Hepatocyte (in vitro differentiated cells): Measurements from ENCODE around the gene TRAF2. TPM values are rescaled to one million over a fixed set of nuclear protein-coding genes. Genes with fewer than 3 reads are reported as not detected.

Source experiments
- DNase-seq: peaks from one replicate; pipeline ENCODE4 v3.0.0-alpha.2; 2016; ENCODE audit warnings: low spot score
- H2AFZ ChIP-seq: fragments of 200-600 bp; sonication (generic); 2 replicates; pipeline ENCODE4 v1.6.0; 2016; ENCODE audit warnings: antibody characterized with exemption, mild to moderate bottlenecking
- H3K27ac ChIP-seq: fragments of 200-600 bp; sonication (generic); 2 replicates; pipeline ENCODE4 v1.5.1; 2016; ENCODE audit warnings: mild to moderate bottlenecking
- H3K27me3 ChIP-seq: fragments of 200-600 bp; sonication (generic); 2 replicates; pipeline ENCODE4 v1.6.1; 2016
- H3K36me3 ChIP-seq: fragments of 200-600 bp; sonication (generic); replicated peaks from 2 replicates; pipeline ENCODE4 v1.5.1; 2016; ENCODE audit warnings: low read depth; ENCODE audit not compliant: insufficient read depth
- H3K4me1 ChIP-seq: fragments of 200-600 bp; sonication (generic); 2 replicates; pipeline ENCODE4 v1.5.1; 2016; ENCODE audit warnings: mild to moderate bottlenecking, moderate library complexity; ENCODE audit not compliant: insufficient read depth
- H3K4me2 ChIP-seq: fragments of 200-600 bp; sonication (generic); 2 replicates; pipeline ENCODE4 v1.6.0; 2016
- H3K4me3 ChIP-seq: fragments of 200-600 bp; sonication (generic); 2 replicates; pipeline ENCODE4 v1.5.1; 2016; ENCODE audit warnings: mild to moderate bottlenecking
- H3K79me2 ChIP-seq: fragments of 200-600 bp; sonication (generic); 2 replicates; pipeline ENCODE4 v1.6.0; 2017; ENCODE audit warnings: mild to moderate bottlenecking
- H3K9me2 ChIP-seq: fragments of 200-600 bp; sonication (generic); replicated peaks from 2 replicates; pipeline ENCODE4 v1.6.0; 2017; ENCODE audit warnings: mild to moderate bottlenecking; ENCODE audit not compliant: insufficient read depth
- H3K9me3 ChIP-seq: fragments of 200-600 bp; sonication (generic); 2 replicates; pipeline ENCODE4 v1.5.1; 2016; ENCODE audit warnings: low read depth, mild to moderate bottlenecking
- H4K20me1 ChIP-seq: fragments of 200-600 bp; sonication (generic); 2 replicates; pipeline ENCODE4 v1.6.0; 2016; ENCODE audit warnings: mild to moderate bottlenecking; ENCODE audit not compliant: insufficient read depth, poor library complexity, severe bottlenecking
- EZH2 ChIP-seq: fragments of 200-600 bp; sonication (generic); IDR thresholded peaks from 2 replicates; pipeline ENCODE4 v1.6.1; 2016; ENCODE audit warnings: antibody characterized with exemption, mild to moderate bottlenecking, borderline replicate concordance
- EZH2phosphoT487 ChIP-seq: fragments of 200-600 bp; sonication (generic); IDR thresholded peaks from one replicate; pipeline ENCODE4 v1.6.1; 2018; ENCODE audit warnings: antibody characterized with exemption, mild to moderate bottlenecking, low read depth, moderate library complexity; ENCODE audit not compliant: unreplicated experiment, severe bottlenecking
- WGBS: methylation state at CpG from one replicate; pipeline ENCODE4 v1.1.6; 2016; ENCODE audit warnings: low lambda C conversion rate; ENCODE audit errors: missing lambda C conversion rate; 5-methylcytosine and 5-hydroxymethylcytosine counted together
- polyA plus RNA-seq: library from polyadenylated mRNA; unstranded; fragments of >200 nt; fragmentation: Nextera tagmentation; extraction: Ambion mirVana; gene quantifications from 2 replicates; pipeline ENCODE4 v1.2.1, GENCODE V29; 2016
- total RNA-seq: library from RNA; depleted of rRNA; stranded (reverse); fragments of >200 nt; gene quantifications from 2 replicates; pipeline ENCODE4 v1.2.3, GENCODE V29; 2014
- TF ChIP-seq, protein P1 (sequence below): fragments of 200-600 bp; sonication (generic); IDR thresholded peaks from 2 replicates; pipeline ENCODE4 v1.5.1; 2016; ENCODE audit warnings: antibody characterized with exemption, mild to moderate bottlenecking; ENCODE audit not compliant: poor library complexity

The TRAF2 gene
- total and polyA plus RNA-seq, 2 experiments from 2014 or later = 7.6 to 12.4 TPM

DNA sequence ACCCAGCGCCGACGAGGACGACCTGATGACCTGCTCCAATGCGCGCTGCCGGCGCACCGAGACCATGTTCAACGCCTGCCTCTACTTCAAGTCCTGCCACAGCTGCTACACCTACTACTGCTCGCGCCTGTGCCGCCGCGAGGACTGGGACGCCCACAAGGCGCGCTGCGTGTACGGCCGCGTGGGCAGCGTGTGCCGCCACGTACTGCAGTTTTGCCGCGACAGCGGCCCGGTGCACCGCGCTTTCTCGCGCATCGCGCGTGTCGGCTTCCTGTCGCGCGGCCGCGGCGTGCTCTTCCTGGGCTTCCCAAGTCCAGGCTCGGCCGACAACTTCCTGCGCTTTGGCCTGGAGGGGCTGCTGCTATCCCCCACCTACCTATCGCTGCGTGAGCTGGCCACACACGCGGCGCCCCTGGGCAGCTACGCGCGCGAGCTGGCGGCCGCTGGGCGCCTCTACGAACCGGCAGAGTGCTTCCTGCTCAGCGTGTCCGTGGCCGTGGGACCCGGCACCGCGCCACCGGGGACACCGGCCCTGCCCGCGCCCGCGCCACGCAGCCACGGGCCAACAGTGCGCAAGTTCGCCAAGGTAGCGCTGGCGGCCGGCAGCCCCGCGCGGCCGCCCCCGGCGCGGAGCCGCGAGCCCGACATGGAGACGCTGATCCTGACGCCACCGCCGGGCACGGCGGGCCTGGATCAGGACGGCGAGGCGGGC lies 39.8 kb upstream of the TRAF2 start:
- H2AFZ ChIP-seq = no peak overlapping the region
- H3K4me2 ChIP-seq = peak overlapping the region; percentile 86

DNA sequence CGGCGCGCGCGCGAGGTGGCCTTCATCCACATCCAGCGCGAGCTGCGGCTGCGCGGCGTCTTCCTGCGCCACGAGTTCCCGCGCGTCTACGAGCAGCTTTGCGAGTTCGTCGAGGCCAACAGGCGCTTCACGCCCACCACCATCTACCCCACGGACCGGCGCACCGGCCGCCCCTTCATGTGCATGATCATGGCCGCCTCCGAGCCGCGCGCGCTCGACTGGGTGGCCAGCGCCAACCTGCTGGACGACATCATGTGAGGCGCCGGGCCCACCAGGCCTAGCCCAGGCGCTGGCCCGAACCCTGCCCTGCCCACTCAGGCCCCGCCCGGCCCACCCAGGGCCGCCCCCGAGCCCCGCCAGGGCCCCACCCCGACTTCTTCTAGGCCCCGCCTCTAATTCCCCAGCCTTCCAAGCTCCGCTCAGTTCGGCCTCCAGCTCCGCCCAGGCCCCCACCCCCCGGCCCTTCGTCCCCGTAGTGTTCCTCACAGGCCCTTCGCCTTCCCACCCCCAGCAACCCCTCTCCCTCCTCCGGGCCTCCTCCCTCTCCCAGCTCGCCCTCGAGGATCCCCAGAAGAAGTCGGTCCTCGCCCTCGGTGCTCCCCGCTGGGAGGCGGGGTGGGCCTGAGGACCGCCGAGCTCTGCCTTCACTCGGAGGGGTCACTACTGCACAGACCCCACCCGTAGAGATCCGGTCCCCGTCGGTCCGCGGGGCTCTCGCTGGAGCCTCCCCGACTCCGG lies 39.1 kb upstream of the TRAF2 start:
- TF ChIP-seq EZH2 = no peak
- TF ChIP-seq EZH2phosphoT487 = no peak
- TF ChIP-seq, protein P1, sequence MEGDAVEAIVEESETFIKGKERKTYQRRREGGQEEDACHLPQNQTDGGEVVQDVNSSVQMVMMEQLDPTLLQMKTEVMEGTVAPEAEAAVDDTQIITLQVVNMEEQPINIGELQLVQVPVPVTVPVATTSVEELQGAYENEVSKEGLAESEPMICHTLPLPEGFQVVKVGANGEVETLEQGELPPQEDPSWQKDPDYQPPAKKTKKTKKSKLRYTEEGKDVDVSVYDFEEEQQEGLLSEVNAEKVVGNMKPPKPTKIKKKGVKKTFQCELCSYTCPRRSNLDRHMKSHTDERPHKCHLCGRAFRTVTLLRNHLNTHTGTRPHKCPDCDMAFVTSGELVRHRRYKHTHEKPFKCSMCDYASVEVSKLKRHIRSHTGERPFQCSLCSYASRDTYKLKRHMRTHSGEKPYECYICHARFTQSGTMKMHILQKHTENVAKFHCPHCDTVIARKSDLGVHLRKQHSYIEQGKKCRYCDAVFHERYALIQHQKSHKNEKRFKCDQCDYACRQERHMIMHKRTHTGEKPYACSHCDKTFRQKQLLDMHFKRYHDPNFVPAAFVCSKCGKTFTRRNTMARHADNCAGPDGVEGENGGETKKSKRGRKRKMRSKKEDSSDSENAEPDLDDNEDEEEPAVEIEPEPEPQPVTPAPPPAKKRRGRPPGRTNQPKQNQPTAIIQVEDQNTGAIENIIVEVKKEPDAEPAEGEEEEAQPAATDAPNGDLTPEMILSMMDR = no peak
- H3K27me3 ChIP-seq = no peaks in the 10 kb centered on the region
- peak; percentile 86 for DNase-seq

More for the DNA sequence above, 39.8 kb upstream of the TRAF2 start:
- no peaks in the 10 kb centered on the region for H3K9me2 ChIP-seq
- H3K79me2 ChIP-seq = peaks cover 12% of the 10 kb centered on the region
- H3K4me3 ChIP-seq = no peak overlapping the region
- H3K36me3 ChIP-seq = no peaks in the 10 kb centered on the region
- H3K27ac ChIP-seq = no peak overlapping the region
- peaks cover 12% of the 10 kb centered on the region for H4K20me1 ChIP-seq
- H3K4me1 ChIP-seq = peaks cover 27% of the 10 kb centered on the region
- TF ChIP-seq, protein P1 = no peak
- TF ChIP-seq EZH2phosphoT487 (no peak), EZH2 (no peak)
- H3K27me3 ChIP-seq = no peaks in the 10 kb centered on the region
- H3K9me3 ChIP-seq = no peaks in the 10 kb centered on the region
- 38% methylated on average over 79 of the region's 98 CpGs for WGBS
- no peak for DNase-seq

DNA sequence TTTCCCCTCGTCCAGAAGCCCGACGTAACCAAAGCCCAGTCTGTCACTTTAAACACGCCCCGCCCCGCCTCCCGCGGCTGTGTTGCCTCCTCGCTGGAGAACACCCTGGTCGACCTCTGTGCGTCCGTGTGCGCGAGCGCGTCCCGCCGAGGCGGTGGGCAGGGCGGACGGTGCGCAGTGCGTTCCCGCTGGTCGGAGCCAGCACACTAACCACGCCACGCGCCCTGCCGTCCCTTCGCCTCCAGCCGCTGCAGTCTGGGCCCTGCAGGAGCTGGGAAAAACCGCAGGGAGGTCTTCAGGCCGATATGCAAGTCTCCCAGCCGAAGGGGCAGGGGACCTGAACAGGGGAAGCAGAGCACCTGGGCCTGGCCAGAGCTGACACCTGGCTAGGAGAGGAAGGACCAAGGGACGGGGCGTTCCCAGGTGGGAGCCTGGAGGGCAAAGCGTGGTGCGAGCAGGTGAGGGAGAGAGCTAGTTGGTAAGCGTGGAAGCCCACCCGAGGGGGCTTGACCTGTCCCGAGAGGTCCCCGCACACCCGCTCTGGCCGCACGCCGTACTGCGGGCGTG lies 38.4 kb upstream of the TRAF2 start:
- H3K4me3 ChIP-seq = peak overlapping the region; percentile 86
- peak overlapping the region; percentile 40 for H2AFZ ChIP-seq
- H3K9me3 ChIP-seq = no peaks in the 10 kb centered on the region
- H3K27me3 ChIP-seq = no peaks in the 10 kb centered on the region
- H3K27ac ChIP-seq = peak overlapping the region; percentile 92
- 3% methylated on average over 45 of the region's 48 CpGs for WGBS
- TF ChIP-seq EZH2 (no peak), EZH2phosphoT487 (no peak)
- TF ChIP-seq, protein P1 = no peak
- no peaks in the 10 kb centered on the region for H3K9me2 ChIP-seq
- peaks cover 12% of the 10 kb centered on the region for H4K20me1 ChIP-seq
- DNase-seq = peak; percentile 93
- H3K36me3 ChIP-seq = no peaks in the 10 kb centered on the region
- H3K79me2 ChIP-seq = peaks cover 12% of the 10 kb centered on the region
- peaks cover 14% of the 10 kb centered on the region for H3K4me1 ChIP-seq
- H3K4me2 ChIP-seq = peak overlapping the region; percentile 86

More for the DNA sequence above, 39.1 kb upstream of the TRAF2 start:
- Histone ChIP-seq H3K4me2 (peak overlapping the region; percentile 86), H3K9me3 (no peaks in the 10 kb centered on the region), H3K79me2 (peaks cover 12% of the 10 kb centered on the region), H4K20me1 (peaks cover 12% of the 10 kb centered on the region), H3K36me3 (no peaks in the 10 kb centered on the region), H2AFZ (peak overlapping the region; percentile 40), H3K27ac (peak overlapping the region; percentile 92), H3K4me3 (peak overlapping the region; percentile 86), H3K4me1 (peaks cover 20% of the 10 kb centered on the region), H3K9me2 (no peaks in the 10 kb centered on the region)
- WGBS = 19% methylated on average over 27 of the region's 75 CpGs
